A549 (cell line): ENCODE results near the gene ARVCF.

Source experiments
- TF ChIP-seq, protein P1 (sequence below): fragments of 150-350 bp; IDR thresholded peaks from 2 replicates; pipeline ENCODE4 v1.6.1; 2014; ENCODE audit warnings: low read depth, mild to moderate bottlenecking, low read length
- TF ChIP-seq, protein P2 (sequence below): fragments of >200 bp; sonication (Bioruptor Twin); formaldehyde crosslinking; IDR thresholded peaks from 3 replicates; pipeline ENCODE4 v1.5.1; 2016

DNA sequence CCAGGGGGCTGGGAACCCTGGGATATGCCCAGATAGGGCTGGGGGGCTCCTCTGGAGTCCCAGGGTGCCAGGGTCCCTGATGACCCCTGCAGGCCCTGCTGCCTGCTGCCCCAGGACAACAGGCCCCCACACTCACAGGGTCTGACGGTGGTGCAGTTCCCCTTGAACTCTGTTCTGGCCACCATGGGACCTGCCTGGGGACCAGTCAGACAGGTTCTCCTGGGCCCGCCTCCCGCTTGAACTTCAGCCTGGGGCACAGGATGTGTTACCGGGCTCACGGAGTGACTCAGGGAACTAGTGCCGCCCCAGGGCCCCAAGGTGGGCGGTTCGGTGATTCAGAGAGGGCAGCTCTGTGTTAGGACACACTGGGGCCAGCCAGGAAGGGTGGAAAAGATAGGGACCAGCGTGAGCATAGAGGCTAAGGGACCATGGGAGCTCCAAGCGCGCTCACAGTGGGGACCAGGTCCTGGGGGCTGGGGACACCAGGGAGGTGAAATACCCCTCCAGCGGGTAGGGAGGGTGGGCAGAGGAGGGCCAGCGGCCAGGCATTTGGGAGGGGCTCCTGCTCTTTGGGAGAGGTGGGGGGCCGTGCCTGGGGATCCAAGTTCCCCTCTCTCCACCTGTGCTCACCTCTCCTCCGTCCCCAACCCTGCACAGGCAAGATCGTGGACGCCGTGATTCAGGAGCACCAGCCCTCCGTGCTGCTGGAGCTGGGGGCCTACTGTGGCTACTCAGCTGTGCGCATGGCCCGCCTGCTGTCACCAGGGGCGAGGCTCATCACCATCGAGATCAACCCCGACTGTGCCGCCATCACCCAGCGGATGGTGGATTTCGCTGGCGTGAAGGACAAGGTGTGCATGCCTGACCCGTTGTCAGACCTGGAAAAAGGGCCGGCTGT lies 53.5 kb downstream of the ARVCF start:
- TF ChIP-seq, protein P1, sequence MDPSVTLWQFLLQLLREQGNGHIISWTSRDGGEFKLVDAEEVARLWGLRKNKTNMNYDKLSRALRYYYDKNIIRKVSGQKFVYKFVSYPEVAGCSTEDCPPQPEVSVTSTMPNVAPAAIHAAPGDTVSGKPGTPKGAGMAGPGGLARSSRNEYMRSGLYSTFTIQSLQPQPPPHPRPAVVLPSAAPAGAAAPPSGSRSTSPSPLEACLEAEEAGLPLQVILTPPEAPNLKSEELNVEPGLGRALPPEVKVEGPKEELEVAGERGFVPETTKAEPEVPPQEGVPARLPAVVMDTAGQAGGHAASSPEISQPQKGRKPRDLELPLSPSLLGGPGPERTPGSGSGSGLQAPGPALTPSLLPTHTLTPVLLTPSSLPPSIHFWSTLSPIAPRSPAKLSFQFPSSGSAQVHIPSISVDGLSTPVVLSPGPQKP, result no peak
- TF ChIP-seq, protein P2, sequence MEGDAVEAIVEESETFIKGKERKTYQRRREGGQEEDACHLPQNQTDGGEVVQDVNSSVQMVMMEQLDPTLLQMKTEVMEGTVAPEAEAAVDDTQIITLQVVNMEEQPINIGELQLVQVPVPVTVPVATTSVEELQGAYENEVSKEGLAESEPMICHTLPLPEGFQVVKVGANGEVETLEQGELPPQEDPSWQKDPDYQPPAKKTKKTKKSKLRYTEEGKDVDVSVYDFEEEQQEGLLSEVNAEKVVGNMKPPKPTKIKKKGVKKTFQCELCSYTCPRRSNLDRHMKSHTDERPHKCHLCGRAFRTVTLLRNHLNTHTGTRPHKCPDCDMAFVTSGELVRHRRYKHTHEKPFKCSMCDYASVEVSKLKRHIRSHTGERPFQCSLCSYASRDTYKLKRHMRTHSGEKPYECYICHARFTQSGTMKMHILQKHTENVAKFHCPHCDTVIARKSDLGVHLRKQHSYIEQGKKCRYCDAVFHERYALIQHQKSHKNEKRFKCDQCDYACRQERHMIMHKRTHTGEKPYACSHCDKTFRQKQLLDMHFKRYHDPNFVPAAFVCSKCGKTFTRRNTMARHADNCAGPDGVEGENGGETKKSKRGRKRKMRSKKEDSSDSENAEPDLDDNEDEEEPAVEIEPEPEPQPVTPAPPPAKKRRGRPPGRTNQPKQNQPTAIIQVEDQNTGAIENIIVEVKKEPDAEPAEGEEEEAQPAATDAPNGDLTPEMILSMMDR, result no peak
